HepG2 (cell line): ENCODE data around the gene NPC1. TPM values are rescaled to one million over a fixed set of nuclear protein-coding genes. Genes with fewer than 3 reads are reported as not detected.

Experiments used
- ATF1 ChIP-seq: IDR thresholded peaks from 2 replicates; pipeline ENCODE4 v1.6.1; 2016; ENCODE audit warnings: mild to moderate bottlenecking, control low read depth
- CEBPG ChIP-seq: IDR thresholded peaks from 2 replicates; pipeline ENCODE4 v1.6.1; 2016
- ETV5 ChIP-seq: IDR thresholded peaks from 2 replicates; pipeline ENCODE4 v1.6.1; 2018; ENCODE audit warnings: missing biosample characterization, missing genetic modification reagents, inconsistent platforms, borderline replicate concordance
- GABPB1 ChIP-seq: IDR thresholded peaks from 2 replicates; pipeline ENCODE4 v1.6.1; 2016; ENCODE audit warnings: mild to moderate bottlenecking, missing genetic modification reagents, moderate library complexity, missing compliant biosample characterization
- HDAC1 ChIP-seq: sonication (generic); formaldehyde crosslinking; IDR thresholded peaks from 2 replicates; pipeline ENCODE4 v1.5.1; 2020; ENCODE audit warnings: mild to moderate bottlenecking, missing genetic modification reagents
- KDM5A ChIP-seq: fragments of 200-600 bp; sonication (generic); IDR thresholded peaks from 2 replicates; pipeline ENCODE4 v1.7.0; 2018; ENCODE audit warnings: antibody characterized with exemption, mild to moderate bottlenecking, low read length, borderline replicate concordance
- KLF16 ChIP-seq, 2 experiments: sonication (generic) in 1 of 2; formaldehyde crosslinking in 1 of 2; IDR thresholded peaks; 2 replicates each; pipeline versions ENCODE4 v1.6.1 to v1.8.0; 2016 to 2023; ENCODE audit warnings: missing genetic modification reagents in 2 of 2, missing compliant biosample characterization in 1 of 2
- MBD4 ChIP-seq: IDR thresholded peaks from 2 replicates; pipeline ENCODE4 v1.6.1; 2012; ENCODE audit warnings: low read length, inconsistent platforms, borderline replicate concordance
- RFX5 ChIP-seq: IDR thresholded peaks from 2 replicates; pipeline ENCODE4 v1.6.1; 2011; ENCODE audit warnings: low read depth, low read length, improper control_type of control experiment
- SRY ChIP-seq: sonication (generic); formaldehyde crosslinking; IDR thresholded peaks from 2 replicates; pipeline ENCODE4 v1.8.0; 2022; ENCODE audit warnings: mild to moderate bottlenecking, missing genetic modification reagents
- ZFP1 ChIP-seq: IDR thresholded peaks from 2 replicates; pipeline ENCODE4 v1.6.1; 2016
- ZFP37 ChIP-seq: sonication (generic); formaldehyde crosslinking; IDR thresholded peaks from 2 replicates; pipeline ENCODE4 v1.4.0; 2020; ENCODE audit warnings: missing genetic modification reagents, borderline replicate concordance
- ZKSCAN1 ChIP-seq: fragments of 150-350 bp; IDR thresholded peaks from 2 replicates; pipeline ENCODE4 v1.6.1; 2014; ENCODE audit warnings: low read length
- ZMYM4 ChIP-seq: sonication (generic); formaldehyde crosslinking; IDR thresholded peaks from 2 replicates; pipeline ENCODE4 v1.8.1; 2023; ENCODE audit warnings: mild to moderate bottlenecking, missing genetic modification reagents
- ZNF30 ChIP-seq: sonication (generic); formaldehyde crosslinking; IDR thresholded peaks from 2 replicates; pipeline ENCODE4 v1.5.0; 2020; ENCODE audit warnings: mild to moderate bottlenecking, missing genetic modification reagents
- polyA plus RNA-seq, 8 experiments: library from polyadenylated mRNA; depleted of rRNA in 3 of 8; stranded (reverse) in 7 of 8; unstranded in 1 of 8; fragments of >200 nt; fragmentation: Illumina TruSeq in 4 of 8; extraction: Trizol in 4 of 8; gene quantifications; 2 replicates each; pipeline versions ENCODE4 v1.2.1 to v1.2.3, GENCODE V29; 2011 to 2016; ENCODE audit warnings: low read depth in 4 of 8, missing spikeins in 1 of 8, mixed read lengths in 1 of 8; ENCODE audit not compliant: insufficient read depth in 1 of 8
- total RNA-seq, 5 experiments: library from RNA; depleted of rRNA; stranded (reverse); fragments of >200 nt; fragmentation: Illumina TruSeq; extraction: Trizol; gene quantifications; 2 replicates each; pipeline ENCODE4 v1.2.3, GENCODE V29; 2016; ENCODE audit warnings: low read depth in 1 of 5
- TF ChIP-seq, protein P1 (sequence below): IDR thresholded peaks from 2 replicates; pipeline ENCODE4 v1.4.0; 2020; ENCODE audit warnings: mild to moderate bottlenecking, missing genetic modification reagents
- TF ChIP-seq, protein P2 (sequence below): sonication (generic); formaldehyde crosslinking; IDR thresholded peaks from 2 replicates; pipeline ENCODE4 v1.4.0; 2020; ENCODE audit warnings: missing genetic modification reagents
- TF ChIP-seq, protein P3 (sequence below): conservative IDR thresholded peaks from 2 replicates; pipeline ENCODE4 v1.6.1; 2018; ENCODE audit warnings: missing genetic modification reagents
- TF ChIP-seq, protein P4 (sequence below): sonication (generic); formaldehyde crosslinking; IDR thresholded peaks from 2 replicates; pipeline ENCODE4 v1.5.0; 2020; ENCODE audit warnings: mild to moderate bottlenecking, missing genetic modification reagents

NPC1 gene
- total and polyA plus RNA-seq, 2 of the 13 experiments (the other 11 are each of a cell fraction or from before 2014, with no cell fraction given): 46.5 to 114 TPM

DNA sequence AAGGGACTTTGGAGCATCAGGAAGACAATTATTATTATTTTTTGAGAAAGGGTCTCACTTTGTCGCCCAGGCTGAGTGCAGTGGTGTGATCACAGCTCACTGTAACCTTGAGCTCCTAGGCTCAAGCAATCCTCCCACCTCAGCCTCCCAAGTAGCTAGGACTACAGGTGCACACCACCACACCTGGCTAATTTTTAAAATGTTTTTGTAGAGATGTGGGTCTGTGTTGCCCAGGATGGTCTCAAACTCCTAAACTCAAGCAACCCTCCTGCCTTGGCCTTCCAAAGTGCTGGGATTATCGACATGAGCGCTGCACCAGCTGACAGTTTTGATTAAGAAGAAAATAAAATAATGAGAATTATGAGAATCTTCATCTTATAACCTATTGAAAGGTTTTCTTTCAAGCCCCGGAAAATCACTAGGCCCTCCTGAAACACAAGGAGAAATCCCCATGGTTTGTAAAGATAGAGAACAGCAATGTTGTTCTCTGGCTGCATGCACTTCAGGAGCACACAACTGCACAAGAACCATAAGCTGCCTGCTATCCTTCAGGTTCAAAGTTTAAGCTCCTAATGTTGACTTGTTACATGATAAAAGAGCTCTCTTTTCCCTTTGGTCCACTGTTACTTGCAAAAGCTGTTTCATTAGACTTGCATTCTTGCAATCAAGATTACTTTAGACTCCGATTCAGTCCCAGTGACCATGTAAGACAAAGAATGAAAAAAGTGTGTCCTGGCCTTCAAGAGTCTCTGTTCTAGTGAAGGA lies 16.8 kb downstream of the NPC1 start (continued):
- TF ChIP-seq, protein P1, sequence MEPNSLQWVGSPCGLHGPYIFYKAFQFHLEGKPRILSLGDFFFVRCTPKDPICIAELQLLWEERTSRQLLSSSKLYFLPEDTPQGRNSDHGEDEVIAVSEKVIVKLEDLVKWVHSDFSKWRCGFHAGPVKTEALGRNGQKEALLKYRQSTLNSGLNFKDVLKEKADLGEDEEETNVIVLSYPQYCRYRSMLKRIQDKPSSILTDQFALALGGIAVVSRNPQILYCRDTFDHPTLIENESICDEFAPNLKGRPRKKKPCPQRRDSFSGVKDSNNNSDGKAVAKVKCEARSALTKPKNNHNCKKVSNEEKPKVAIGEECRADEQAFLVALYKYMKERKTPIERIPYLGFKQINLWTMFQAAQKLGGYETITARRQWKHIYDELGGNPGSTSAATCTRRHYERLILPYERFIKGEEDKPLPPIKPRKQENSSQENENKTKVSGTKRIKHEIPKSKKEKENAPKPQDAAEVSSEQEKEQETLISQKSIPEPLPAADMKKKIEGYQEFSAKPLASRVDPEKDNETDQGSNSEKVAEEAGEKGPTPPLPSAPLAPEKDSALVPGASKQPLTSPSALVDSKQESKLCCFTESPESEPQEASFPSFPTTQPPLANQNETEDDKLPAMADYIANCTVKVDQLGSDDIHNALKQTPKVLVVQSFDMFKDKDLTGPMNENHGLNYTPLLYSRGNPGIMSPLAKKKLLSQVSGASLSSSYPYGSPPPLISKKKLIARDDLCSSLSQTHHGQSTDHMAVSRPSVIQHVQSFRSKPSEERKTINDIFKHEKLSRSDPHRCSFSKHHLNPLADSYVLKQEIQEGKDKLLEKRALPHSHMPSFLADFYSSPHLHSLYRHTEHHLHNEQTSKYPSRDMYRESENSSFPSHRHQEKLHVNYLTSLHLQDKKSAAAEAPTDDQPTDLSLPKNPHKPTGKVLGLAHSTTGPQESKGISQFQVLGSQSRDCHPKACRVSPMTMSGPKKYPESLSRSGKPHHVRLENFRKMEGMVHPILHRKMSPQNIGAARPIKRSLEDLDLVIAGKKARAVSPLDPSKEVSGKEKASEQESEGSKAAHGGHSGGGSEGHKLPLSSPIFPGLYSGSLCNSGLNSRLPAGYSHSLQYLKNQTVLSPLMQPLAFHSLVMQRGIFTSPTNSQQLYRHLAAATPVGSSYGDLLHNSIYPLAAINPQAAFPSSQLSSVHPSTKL: peak; percentile 88
- TF ChIP-seq GABPB1 (no peak), ZFP1 (CRISPR knock-in tag) (no peak), MBD4 (peak; percentile 54; the same call in 1 of the 2 replicates), ZFP37 (CRISPR knock-in tag) (no peak), CEBPG (peak; percentile 59), KLF16 (CRISPR knock-in tag; IDR thresholded peaks at IDR 0.05) (0 out of 4 replicates have a peak, but pooled peaks of 1 of the 2 experiments have one; percentile 41), SRY (CRISPR knock-in tag) (no peak), ZNF30 (CRISPR knock-in tag) (no peak), ZMYM4 (no peak), KDM5A (no peak), HDAC1 (CRISPR knock-in tag) (peak; percentile 35; the same call in 1 of the 2 replicates), ETV5 (CRISPR knock-in tag) (no peak; the same call in 1 of the 2 replicates), ZKSCAN1 (no peak), RFX5 (no peak), ATF1 (CRISPR knock-in tag) (no peak)
- TF ChIP-seq, protein P2, sequence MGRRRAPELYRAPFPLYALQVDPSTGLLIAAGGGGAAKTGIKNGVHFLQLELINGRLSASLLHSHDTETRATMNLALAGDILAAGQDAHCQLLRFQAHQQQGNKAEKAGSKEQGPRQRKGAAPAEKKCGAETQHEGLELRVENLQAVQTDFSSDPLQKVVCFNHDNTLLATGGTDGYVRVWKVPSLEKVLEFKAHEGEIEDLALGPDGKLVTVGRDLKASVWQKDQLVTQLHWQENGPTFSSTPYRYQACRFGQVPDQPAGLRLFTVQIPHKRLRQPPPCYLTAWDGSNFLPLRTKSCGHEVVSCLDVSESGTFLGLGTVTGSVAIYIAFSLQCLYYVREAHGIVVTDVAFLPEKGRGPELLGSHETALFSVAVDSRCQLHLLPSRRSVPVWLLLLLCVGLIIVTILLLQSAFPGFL (CRISPR knock-in tag): no peak
- TF ChIP-seq, protein P3, sequence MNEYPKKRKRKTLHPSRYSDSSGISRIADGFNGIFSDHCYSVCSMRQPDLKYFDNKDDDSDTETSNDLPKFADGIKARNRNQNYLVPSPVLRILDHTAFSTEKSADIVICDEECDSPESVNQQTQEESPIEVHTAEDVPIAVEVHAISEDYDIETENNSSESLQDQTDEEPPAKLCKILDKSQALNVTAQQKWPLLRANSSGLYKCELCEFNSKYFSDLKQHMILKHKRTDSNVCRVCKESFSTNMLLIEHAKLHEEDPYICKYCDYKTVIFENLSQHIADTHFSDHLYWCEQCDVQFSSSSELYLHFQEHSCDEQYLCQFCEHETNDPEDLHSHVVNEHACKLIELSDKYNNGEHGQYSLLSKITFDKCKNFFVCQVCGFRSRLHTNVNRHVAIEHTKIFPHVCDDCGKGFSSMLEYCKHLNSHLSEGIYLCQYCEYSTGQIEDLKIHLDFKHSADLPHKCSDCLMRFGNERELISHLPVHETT (CRISPR knock-in tag): no peak
- TF ChIP-seq, protein P4, sequence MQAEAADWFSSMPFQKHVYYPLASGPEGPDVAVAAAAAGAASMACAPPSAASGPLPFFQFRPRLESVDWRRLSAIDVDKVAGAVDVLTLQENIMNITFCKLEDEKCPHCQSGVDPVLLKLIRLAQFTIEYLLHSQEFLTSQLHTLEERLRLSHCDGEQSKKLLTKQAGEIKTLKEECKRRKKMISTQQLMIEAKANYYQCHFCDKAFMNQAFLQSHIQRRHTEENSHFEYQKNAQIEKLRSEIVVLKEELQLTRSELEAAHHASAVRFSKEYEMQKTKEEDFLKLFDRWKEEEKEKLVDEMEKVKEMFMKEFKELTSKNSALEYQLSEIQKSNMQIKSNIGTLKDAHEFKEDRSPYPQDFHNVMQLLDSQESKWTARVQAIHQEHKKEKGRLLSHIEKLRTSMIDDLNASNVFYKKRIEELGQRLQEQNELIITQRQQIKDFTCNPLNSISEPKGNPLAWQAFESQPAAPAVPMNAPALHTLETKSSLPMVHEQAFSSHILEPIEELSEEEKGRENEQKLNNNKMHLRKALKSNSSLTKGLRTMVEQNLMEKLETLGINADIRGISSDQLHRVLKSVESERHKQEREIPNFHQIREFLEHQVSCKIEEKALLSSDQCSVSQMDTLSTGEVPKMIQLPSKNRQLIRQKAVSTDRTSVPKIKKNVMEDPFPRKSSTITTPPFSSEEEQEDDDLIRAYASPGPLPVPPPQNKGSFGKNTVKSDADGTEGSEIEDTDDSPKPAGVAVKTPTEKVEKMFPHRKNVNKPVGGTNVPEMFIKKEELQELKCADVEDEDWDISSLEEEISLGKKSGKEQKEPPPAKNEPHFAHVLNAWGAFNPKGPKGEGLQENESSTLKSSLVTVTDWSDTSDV (CRISPR knock-in tag): no peak
